H9 (cell line): Measurements from ENCODE around the gene DMRT1. TPM values are rescaled to one million over a fixed set of nuclear protein-coding genes. Genes with fewer than 3 reads are reported as not detected.

Source experiments
- DNase-seq: peaks from one replicate; pipeline ENCODE4 v3.0.0-alpha.2; 2017
- H2AFZ ChIP-seq: one replicate; pipeline ENCODE4 v1.6.1; 2013; ENCODE audit warnings: mild to moderate bottlenecking, low read length, control low read depth, moderate library complexity
- H2AK5ac ChIP-seq: 2 replicates; pipeline ENCODE4 v1.6.1; 2013; ENCODE audit warnings: low read length, control low read depth, mixed read lengths; ENCODE audit not compliant: insufficient read length
- H2BK120ac ChIP-seq: one replicate; pipeline ENCODE4 v1.6.1; 2013; ENCODE audit warnings: low read depth, mild to moderate bottlenecking, low read length, control low read depth, inconsistent platforms; ENCODE audit not compliant: poor library complexity, severe bottlenecking
- H2BK12ac ChIP-seq: 2 replicates; pipeline ENCODE4 v1.6.1; 2013; ENCODE audit warnings: low read length, control low read depth, mixed read lengths, low read depth; ENCODE audit not compliant: insufficient read length
- H2BK15ac ChIP-seq: 2 replicates; pipeline ENCODE4 v1.6.1; 2013; ENCODE audit warnings: low read depth, low read length, control low read depth
- H2BK20ac ChIP-seq: one replicate; pipeline ENCODE4 v1.6.1; 2013; ENCODE audit warnings: low read depth, mild to moderate bottlenecking, low read length, control low read depth, inconsistent platforms; ENCODE audit not compliant: poor library complexity, severe bottlenecking
- H2BK5ac ChIP-seq: 2 replicates; pipeline ENCODE4 v1.6.1; 2013; ENCODE audit warnings: low read length, control low read depth, mixed read lengths; ENCODE audit not compliant: insufficient read length
- H3K14ac ChIP-seq: 2 replicates; pipeline ENCODE4 v1.6.1; 2013; ENCODE audit warnings: low read length, control low read depth; ENCODE audit not compliant: insufficient read depth
- H3K18ac ChIP-seq: 2 replicates; pipeline ENCODE4 v1.6.1; 2013; ENCODE audit warnings: low read depth, mild to moderate bottlenecking, mixed read lengths, low read length, control low read depth; ENCODE audit not compliant: insufficient read length
- H3K23ac ChIP-seq: 2 replicates; pipeline ENCODE4 v1.6.1; 2013; ENCODE audit warnings: low read length, control low read depth, mixed read lengths, low read depth; ENCODE audit not compliant: insufficient read length
- H3K23me2 ChIP-seq: 2 replicates; pipeline ENCODE4 v1.6.1; 2013; ENCODE audit warnings: low read depth, mild to moderate bottlenecking, mixed read lengths, low read length, control low read depth; ENCODE audit not compliant: insufficient read length, poor library complexity, severe bottlenecking
- H3K27ac ChIP-seq: 2 replicates; pipeline ENCODE4 v1.5.1; 2013; ENCODE audit warnings: low read length, control low read depth, mixed read lengths, low read depth; ENCODE audit not compliant: insufficient read length
- H3K27me3 ChIP-seq: 2 replicates; pipeline ENCODE4 v1.6.1; 2013; ENCODE audit warnings: low read length, control low read depth, inconsistent platforms; ENCODE audit not compliant: insufficient read depth
- H3K4ac ChIP-seq: 2 replicates; pipeline ENCODE4 v1.6.1; 2013; ENCODE audit warnings: low read depth, mild to moderate bottlenecking, control low read depth, inconsistent platforms, low read length, moderate library complexity
- H3K4me1 ChIP-seq: 2 replicates; pipeline ENCODE4 v1.6.1; 2013; ENCODE audit warnings: low read length, control low read depth, inconsistent platforms; ENCODE audit not compliant: insufficient read depth
- H3K4me2 ChIP-seq: 2 replicates; pipeline ENCODE4 v1.6.1; 2013; ENCODE audit warnings: low read length, control low read depth, mixed read lengths; ENCODE audit not compliant: insufficient read length, insufficient read depth
- H3K56ac ChIP-seq: 2 replicates; pipeline ENCODE4 v1.6.1; 2013; ENCODE audit warnings: low read depth, mild to moderate bottlenecking, mixed read lengths, low read length, control low read depth; ENCODE audit not compliant: insufficient read length
- H3K79me1 ChIP-seq: 2 replicates; pipeline ENCODE4 v1.6.1; 2013; ENCODE audit warnings: low read depth, mild to moderate bottlenecking, moderate library complexity, low read length, control low read depth, inconsistent platforms; ENCODE audit not compliant: insufficient read depth, poor library complexity, severe bottlenecking
- H3K79me2 ChIP-seq: 2 replicates; pipeline ENCODE4 v1.6.1; 2013; ENCODE audit warnings: low read length, control low read depth, inconsistent platforms; ENCODE audit not compliant: insufficient read depth
- H3K9ac ChIP-seq: 2 replicates; pipeline ENCODE4 v1.6.1; 2013; ENCODE audit warnings: low read length, control low read depth, mixed read lengths; ENCODE audit not compliant: insufficient read length; ENCODE audit errors: extremely low read depth
- H3K9me3 ChIP-seq: one replicate; pipeline ENCODE4 v1.6.1; 2013; ENCODE audit warnings: low read depth, low read length, inconsistent platforms; ENCODE audit not compliant: control insufficient read depth
- H3T11ph ChIP-seq: one replicate; pipeline ENCODE4 v1.6.1; 2013; ENCODE audit warnings: mild to moderate bottlenecking, low read length, control low read depth, inconsistent platforms
- H4K20me1 ChIP-seq: one replicate; pipeline ENCODE4 v1.6.1; 2013; ENCODE audit not compliant: control insufficient read depth, insufficient read length, insufficient read depth
- H4K5ac ChIP-seq: 2 replicates; pipeline ENCODE4 v1.6.1; 2013; ENCODE audit warnings: low read depth, mild to moderate bottlenecking, mixed read lengths, low read length, control low read depth; ENCODE audit not compliant: insufficient read length
- H4K8ac ChIP-seq: replicated peaks from 2 replicates; pipeline ENCODE4 v1.6.1; 2013; ENCODE audit warnings: low read length, control low read depth, mixed read lengths, low read depth; ENCODE audit not compliant: insufficient read length
- H4K91ac ChIP-seq: 2 replicates; pipeline ENCODE4 v1.6.1; 2013; ENCODE audit warnings: low read depth, mild to moderate bottlenecking, moderate library complexity, mixed read lengths, low read length, control low read depth; ENCODE audit not compliant: insufficient read length
- H3K27ac Mint-ChIP-seq, 3 experiments: 2 replicates in 2 of 3; 3 replicates in 1 of 3; pipeline ENCODE4 v1.8.0; 2020 to 2021; ENCODE audit warnings: mixed read lengths in 3 of 3, mild to moderate bottlenecking in 1 of 3, moderate library complexity in 1 of 3
- H3K27me3 Mint-ChIP-seq: 2 replicates; pipeline ENCODE4 v1.8.0; 2021; ENCODE audit warnings: low read depth, mild to moderate bottlenecking, moderate library complexity, mixed read lengths
- H3K36me3 Mint-ChIP-seq, 3 experiments: 2 replicates in 2 of 3; 3 replicates in 1 of 3; pipeline ENCODE4 v1.8.0; 2020 to 2021; ENCODE audit warnings: low read depth in 3 of 3, mixed read lengths in 3 of 3; ENCODE audit not compliant: insufficient read depth in 1 of 3
- H3K4me1 Mint-ChIP-seq, 2 experiments: 2 replicates each; pipeline ENCODE4 v1.8.0; 2020; ENCODE audit warnings: mixed read lengths in 2 of 2
- H3K4me3 Mint-ChIP-seq, 2 experiments: 2 replicates in 1 of 2; 3 replicates in 1 of 2; pipeline ENCODE4 v1.8.0; 2020 to 2021; ENCODE audit warnings: mild to moderate bottlenecking in 2 of 2, mixed read lengths in 2 of 2, moderate library complexity in 1 of 2
- H3K9me3 Mint-ChIP-seq, 2 experiments: 2 replicates in 1 of 2; 3 replicates in 1 of 2; pipeline ENCODE4 v1.8.0; 2020; ENCODE audit warnings: mild to moderate bottlenecking in 2 of 2, mixed read lengths in 2 of 2, moderate library complexity in 1 of 2
- CTCF ChIP-seq: fragments of 200-600 bp; sonication (generic); conservative IDR thresholded peaks from 3 replicates; pipeline ENCODE4 v1.8.0; 2021; ENCODE audit warnings: antibody characterized with exemption, mild to moderate bottlenecking
- WGBS: extraction: QIAGEN DNeasy Blood & Tissue Kit; methylation state at CpG from one replicate; pipeline ENCODE4 v1.1.7; 2013; ENCODE audit warnings: missing lambda C conversion rate, low lambda C conversion rate, mixed read lengths; ENCODE audit not compliant: insufficient read length; ENCODE audit errors: extremely low coverage; 5-methylcytosine and 5-hydroxymethylcytosine counted together
- total RNA-seq: library from RNA; stranded (reverse); gene quantifications from 2 replicates; pipeline ENCODE4 v1.2.1, GENCODE V29; 2021

Gene DMRT1
- total RNA-seq, 1 experiment from 2014 or later, result not detected

- no CpG with 5 or more reads among the region's 9 CpGs for WGBS
- no peak overlapping the region for H3K9ac ChIP-seq
- Mint-ChIP-seq H3K27me3 (peaks cover 2% of the 10 kb centered on the region; the same call in 1 of the 2 replicates), H3K4me1 (peaks cover 0 to 3% of the 10 kb centered on the region in 2 experiments; a peak in 1 of 4 replicates), H3K27ac (no peak overlapping the region), H3K4me3 (no peak overlapping the region), H3K36me3 (no peaks in the 10 kb centered on the region; a peak in 1 of 7 replicates), H3K9me3 (no peaks in the 10 kb centered on the region)
- no peaks in the 10 kb centered on the region for H3K9me3 ChIP-seq
- no peaks in the 10 kb centered on the region for H3K27me3 ChIP-seq
- no peak overlapping the region for H2BK20ac ChIP-seq
- no peak overlapping the region for H3K23ac ChIP-seq
- no peak overlapping the region for H3K18ac ChIP-seq
- H3K56ac ChIP-seq, result no peak overlapping the region
- H4K20me1 ChIP-seq, result no peaks in the 10 kb centered on the region
- H4K5ac ChIP-seq, result no peak overlapping the region
- TF ChIP-seq CTCF, result no peak
- no peak overlapping the region for H4K8ac ChIP-seq
- H2AFZ ChIP-seq, result no peak overlapping the region
- H2BK12ac ChIP-seq, result no peak overlapping the region
- no peaks in the 10 kb centered on the region for H3K23me2 ChIP-seq
- no peak for DNase-seq
- H3K4me2 ChIP-seq, result no peak overlapping the region
- no peak overlapping the region for H3K27ac ChIP-seq
- no peak overlapping the region for H3T11ph ChIP-seq
- no peak overlapping the region for H3K4ac ChIP-seq
- no peaks in the 10 kb centered on the region for H3K4me1 ChIP-seq
- no peak overlapping the region for H2AK5ac ChIP-seq
- no peak overlapping the region for H3K14ac ChIP-seq
- H4K91ac ChIP-seq, result no peak overlapping the region
- no peaks in the 10 kb centered on the region for H3K79me1 ChIP-seq
- no peak overlapping the region for H2BK5ac ChIP-seq
- H2BK15ac ChIP-seq, result no peak overlapping the region
- H3K79me2 ChIP-seq, result no peaks in the 10 kb centered on the region
- H2BK120ac ChIP-seq, result no peak overlapping the region
These were observed 40.8 kb upstream of the DMRT1 start for GRCh38 chr9:800591-801150.
